IMR-90 (cell line): ENCODE data around the gene DND1. TPM values are rescaled to one million over a fixed set of nuclear protein-coding genes. Genes with fewer than 3 reads are reported as not detected.

Experiments used
- ATAC-seq: fragments of 200-7000 bp; cut with Tn5 transposase; 2 replicates; pipeline ENCODE4 v1.9.1; 2020; ENCODE audit warnings: low read depth, mild to moderate bottlenecking, moderate library complexity
- BruUV-seq: library from RNA; stranded (reverse); fragments of 400-500 nt; replicated peaks from 2 replicates; lab custom pipeline; 2021; lab: Mats Ljungman, UMichigan
- CTCF ChIA-PET: fragments of 300-600 bp; formaldehyde crosslinking; extraction: SDS; loops from one replicate; lab custom pipeline; 2021; ENCODE audit warnings: antibody characterized with exemption; lab: Yijun Ruan, JAX
- POLR2A ChIA-PET: fragments of 300-600 bp; sonication (Branson Sonifier 250); formaldehyde crosslinking; loops from one replicate; lab custom pipeline; 2022; ENCODE audit warnings: antibody characterized with exemption; ENCODE audit not compliant: unreplicated experiment; lab: Charles Lee
- DNase-seq: peaks from one replicate; pipeline ENCODE4 v3.0.0; 2013
- H2AFZ ChIP-seq: replicated peaks from 2 replicates; pipeline ENCODE3; 2013; ENCODE audit warnings: low read length, mild to moderate bottlenecking; ENCODE audit not compliant: poor library complexity
- H2AK5ac ChIP-seq: 2 replicates; pipeline ENCODE4 v1.6.1; 2013; ENCODE audit warnings: low read depth, low read length, inconsistent platforms
- H2AK9ac ChIP-seq: replicated peaks from 2 replicates; pipeline ENCODE3; 2013; ENCODE audit warnings: mild to moderate bottlenecking, low read depth, low read length, moderate library complexity; ENCODE audit not compliant: poor library complexity
- H2BK120ac ChIP-seq: 2 replicates; pipeline ENCODE4 v1.6.1; 2013; ENCODE audit warnings: low read depth, low read length, inconsistent platforms
- H2BK15ac ChIP-seq: 3 replicates; pipeline ENCODE4 v1.6.1; 2013; ENCODE audit warnings: low read depth, low read length, inconsistent platforms
- H2BK20ac ChIP-seq: 2 replicates; pipeline ENCODE4 v1.6.1; 2013; ENCODE audit warnings: low read depth, mild to moderate bottlenecking, inconsistent platforms, low read length, moderate library complexity
- H2BK5ac ChIP-seq: 2 replicates; pipeline ENCODE4 v1.6.1; 2013; ENCODE audit warnings: mild to moderate bottlenecking, low read depth, low read length, inconsistent platforms; ENCODE audit not compliant: poor library complexity, severe bottlenecking
- H3K14ac ChIP-seq: replicated peaks from 2 replicates; pipeline ENCODE4 v1.6.1; 2013; ENCODE audit warnings: low read depth, low read length, inconsistent platforms
- H3K18ac ChIP-seq: 2 replicates; pipeline ENCODE4 v1.6.1; 2013; ENCODE audit warnings: low read depth, low read length, control low read depth
- H3K23ac ChIP-seq: 2 replicates; pipeline ENCODE4 v1.6.1; 2013; ENCODE audit warnings: low read depth, low read length, inconsistent platforms
- H3K27ac ChIP-seq: 2 replicates; pipeline ENCODE4 v1.5.1; 2013; ENCODE audit warnings: mild to moderate bottlenecking, control low read depth, low read length; ENCODE audit not compliant: insufficient read depth
- H3K27me3 ChIP-seq: 2 replicates; pipeline ENCODE4 v1.6.1; 2013; ENCODE audit warnings: low read length; ENCODE audit not compliant: control insufficient read depth, insufficient read depth
- H3K36me3 ChIP-seq: 2 replicates; pipeline ENCODE4 v1.6.1; 2013; ENCODE audit warnings: low read length, mixed read lengths; ENCODE audit not compliant: control insufficient read depth, insufficient read depth
- H3K4ac ChIP-seq: 2 replicates; pipeline ENCODE4 v1.6.1; 2013; ENCODE audit warnings: low read depth, low read length, inconsistent platforms
- H3K4me1 ChIP-seq: 2 replicates; pipeline ENCODE4 v1.6.1; 2013; ENCODE audit warnings: low read length, mixed read lengths; ENCODE audit not compliant: control insufficient read depth, insufficient read depth
- H3K4me2 ChIP-seq: 2 replicates; pipeline ENCODE4 v1.6.1; 2013; ENCODE audit warnings: low read depth, mild to moderate bottlenecking, control low read depth, low read length, moderate library complexity
- H3K4me3 ChIP-seq: 2 replicates; pipeline ENCODE4 v1.5.1; 2013; ENCODE audit warnings: low read depth, mild to moderate bottlenecking, control low read depth, low read length, moderate library complexity; ENCODE audit not compliant: insufficient read depth
- H3K56ac ChIP-seq: 2 replicates; pipeline ENCODE4 v1.6.1; 2013; ENCODE audit warnings: low read length, inconsistent platforms; ENCODE audit not compliant: insufficient read depth; ENCODE audit errors: extremely low read depth
- H3K79me1 ChIP-seq, 2 experiments: 2 replicates each; pipeline ENCODE4 v1.6.1; 2013; ENCODE audit warnings: low read length in 2 of 2, inconsistent platforms in 1 of 2, low read depth in 1 of 2
- H3K9ac ChIP-seq: 2 replicates; pipeline ENCODE4 v1.6.1; 2013; ENCODE audit warnings: low read depth, low read length, control low read depth
- H3K9me1 ChIP-seq: 2 replicates; pipeline ENCODE4 v1.6.1; 2013; ENCODE audit warnings: low read length, inconsistent platforms; ENCODE audit not compliant: insufficient read depth
- H3K9me3 ChIP-seq: 2 replicates; pipeline ENCODE4 v1.6.1; 2013; ENCODE audit warnings: low read length; ENCODE audit not compliant: control insufficient read depth, insufficient read depth
- H4K20me1 ChIP-seq: 2 replicates; pipeline ENCODE4 v1.6.1; 2013; ENCODE audit warnings: low read length, inconsistent platforms; ENCODE audit not compliant: insufficient read depth
- H4K5ac ChIP-seq: 2 replicates; pipeline ENCODE4 v1.6.1; 2013; ENCODE audit warnings: mild to moderate bottlenecking, low read depth, low read length, control low read depth
- H4K8ac ChIP-seq, 2 experiments: 2 replicates each; pipeline ENCODE4 v1.6.1; 2013; ENCODE audit warnings: low read depth in 2 of 2, low read length in 2 of 2, control low read depth in 1 of 2, inconsistent platforms in 1 of 2
- H4K91ac ChIP-seq: 2 replicates; pipeline ENCODE4 v1.6.1; 2013; ENCODE audit warnings: low read depth, low read length, inconsistent platforms; ENCODE audit not compliant: insufficient read depth
- BHLHE40 ChIP-seq: fragments of 150-350 bp; IDR thresholded peaks from 2 replicates; pipeline ENCODE4 v1.6.1; 2016; ENCODE audit warnings: mild to moderate bottlenecking, low read depth, low read length
- ELK1 ChIP-seq: fragments of 150-350 bp; IDR thresholded peaks from 2 replicates; pipeline ENCODE4 v1.6.1; 2016; ENCODE audit warnings: low read depth, mild to moderate bottlenecking, low read length, moderate library complexity, borderline replicate concordance
- RAD21 ChIP-seq: IDR thresholded peaks from 2 replicates; pipeline ENCODE4 v1.6.1; 2012; ENCODE audit warnings: low read length, improper control_type of control experiment
- RCOR1 ChIP-seq: IDR thresholded peaks from 2 replicates; pipeline ENCODE4 v1.6.1; 2012; ENCODE audit warnings: mild to moderate bottlenecking, low read length, improper control_type of control experiment; ENCODE audit not compliant: insufficient replicate concordance
- WGBS, 2 experiments: methylation state at CpG; one replicate each; pipeline versions ENCODE4 v1.1.5 to v1.1.7; 2013; ENCODE audit warnings: missing lambda C conversion rate in 2 of 2; ENCODE audit not compliant: insufficient read length in 1 of 2; ENCODE audit errors: extremely low coverage in 2 of 2; 5-methylcytosine and 5-hydroxymethylcytosine counted together
- dilution Hi-C: fragments of 300-500 bp; cut with HindIII; formaldehyde crosslinking; loops from one replicate; pipeline ENCODE4 v1.14.3; 2018; ENCODE audit warnings: low sequenced_read_pairs; ENCODE audit not compliant: unreplicated experiment
- in situ Hi-C: fragments of 300-500 bp; cut with MboI; formaldehyde crosslinking; loops from 3 replicates; pipeline ENCODE4 v1.14.3; 2019; ENCODE audit warnings: low sequenced_read_pairs, inconsistent platforms, mixed read lengths
- intact Hi-C: fragments of 100-400 bp; cut with micrococcal nuclease; formaldehyde crosslinking; loops from 2 replicates; pipeline ENCODE4 v1.10.0; 2022
- polyA plus RNA-seq, 3 experiments: library from polyadenylated mRNA; depleted of rRNA; stranded (reverse); fragments of >200 nt; gene quantifications; 2 replicates each; pipeline ENCODE4 v1.2.3, GENCODE V29; 2012; ENCODE audit warnings: low replicate concordance in 1 of 3
- total RNA-seq: library from RNA; depleted of rRNA; stranded (reverse); fragments of >200 nt; gene quantifications from 2 replicates; pipeline ENCODE4 v1.2.3, GENCODE V29; 2012

The DND1 gene
- total and polyA plus RNA-seq, 2 of the 4 experiments (the other 2 are of a cell fraction), result under 0.01 to 0.67 TPM

DNA sequence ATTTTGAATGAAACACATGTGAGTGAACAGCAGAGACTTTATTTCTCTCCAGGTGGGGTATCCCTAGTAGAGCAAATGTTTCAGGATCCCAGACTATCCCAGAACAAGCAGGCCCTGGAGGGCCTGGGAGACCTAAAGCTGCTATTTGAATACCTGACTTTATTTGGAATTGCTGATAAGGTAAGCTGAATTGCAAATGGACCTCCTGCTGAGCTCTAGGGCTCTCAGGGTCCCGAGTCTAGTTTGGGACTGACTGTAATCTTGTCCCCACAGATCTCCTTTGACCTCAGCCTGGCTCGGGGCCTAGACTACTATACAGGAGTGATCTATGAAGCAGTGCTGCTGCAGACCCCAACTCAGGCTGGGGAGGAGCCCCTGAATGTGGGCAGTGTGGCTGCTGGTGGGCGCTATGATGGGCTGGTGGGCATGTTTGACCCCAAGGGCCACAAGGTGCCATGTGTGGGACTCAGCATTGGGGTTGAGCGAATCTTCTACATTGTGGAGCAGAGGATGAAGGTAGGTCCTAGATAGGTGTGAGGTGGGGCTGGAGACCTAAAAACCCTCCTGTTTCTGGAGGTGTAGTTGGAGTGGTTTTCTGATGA lies 23.6 kb upstream of the DND1 start:
- no peak for ATAC-seq

More for the DNA sequence above, 23.6 kb upstream of the DND1 start:
- Histone ChIP-seq H3K36me3 (peaks cover 45% of the 10 kb centered on the region), H3K4ac (no peak overlapping the region), H2BK5ac (no peak overlapping the region), H3K79me1 (peaks cover 38 to 47% of the 10 kb centered on the region in 2 experiments), H3K9ac (no peak overlapping the region), H4K5ac (no peak overlapping the region), H2BK20ac (no peak overlapping the region), H3K27me3 (no peaks in the 10 kb centered on the region), H4K20me1 (no peaks in the 10 kb centered on the region), H3K27ac (no peak overlapping the region), H2AK9ac (no peak overlapping the region), H3K9me1 (0 out of 2 replicates have a peak, but pooled peaks cover 3% of the 10 kb centered on the region), H3K9me3 (no peaks in the 10 kb centered on the region), H3K14ac (no peak overlapping the region), H2AK5ac (no peak overlapping the region), H2BK15ac (no peak overlapping the region), H3K18ac (no peak overlapping the region), H3K23ac (no peak overlapping the region), H3K4me1 (peaks cover 3% of the 10 kb centered on the region; the same call in 1 of the 2 replicates), H3K4me2 (no peak overlapping the region), H3K4me3 (no peak overlapping the region), H4K8ac (no peak overlapping the region), H2BK120ac (no peak overlapping the region), H3K56ac (no peak overlapping the region), H4K91ac (no peak overlapping the region), H2AFZ (no peak overlapping the region)
- dilution Hi-C loops (no loop called here), intact Hi-C loops (loop anchor here (10.0 kb wide), 1 partner anchor 452 kb away; no protein-coding TSS in a partner anchor), in situ Hi-C loops (loop anchor here (25.0 kb wide), 1 partner anchor 890 kb away; no protein-coding TSS in a partner anchor)
- ChIA-PET POLR2A (no interaction called here), CTCF (no interaction called here)
- DNase-seq, result no peak
- WGBS, 2 experiments, result no CpG with 5 or more reads among the region's 4 CpGs
- no TSS peak for BruUV-seq
- TF ChIP-seq ELK1 (no peak), RCOR1 (no peak), RAD21 (no peak), BHLHE40 (no peak)
